Fibroblast of the aortic adventitia (primary cell): Measurements from ENCODE around the gene RBPJL. TPM values are rescaled to one million over a fixed set of nuclear protein-coding genes. Genes with fewer than 3 reads are reported as not detected.
A peak's percentile ranks its signal among the peaks of the same experiment; 100 is the strongest.
"Not testable (repeated sequence)": the region's sequence is repeated elsewhere in the genome, so short reads cannot be mapped to it uniquely, and the experiment has no call there.

Experiments
- DNase-seq: peaks from one replicate; pipeline ENCODE4 v3.0.0-alpha.2; 2010; ENCODE audit warnings: low read depth
- H3K4me3 ChIP-seq: 2 replicates; pipeline ENCODE4 v1.5.1; 2011; ENCODE audit warnings: low read depth, mild to moderate bottlenecking, control low read depth, low read length, moderate library complexity
- total RNA-seq: library from RNA; depleted of rRNA; stranded (reverse); fragments of >200 nt; gene quantifications from 2 replicates; pipeline ENCODE4 v1.2.3, GENCODE V29; 2012; ENCODE audit warnings: low replicate concordance
- TF ChIP-seq, protein P1 (sequence below): IDR thresholded peaks from 2 replicates; pipeline ENCODE4 v1.5.1; 2011; ENCODE audit warnings: mild to moderate bottlenecking, low read length, control low read depth, inconsistent platforms; ENCODE audit not compliant: insufficient read depth

RBPJL gene
- total RNA-seq, 1 donor = not detected

DNA sequence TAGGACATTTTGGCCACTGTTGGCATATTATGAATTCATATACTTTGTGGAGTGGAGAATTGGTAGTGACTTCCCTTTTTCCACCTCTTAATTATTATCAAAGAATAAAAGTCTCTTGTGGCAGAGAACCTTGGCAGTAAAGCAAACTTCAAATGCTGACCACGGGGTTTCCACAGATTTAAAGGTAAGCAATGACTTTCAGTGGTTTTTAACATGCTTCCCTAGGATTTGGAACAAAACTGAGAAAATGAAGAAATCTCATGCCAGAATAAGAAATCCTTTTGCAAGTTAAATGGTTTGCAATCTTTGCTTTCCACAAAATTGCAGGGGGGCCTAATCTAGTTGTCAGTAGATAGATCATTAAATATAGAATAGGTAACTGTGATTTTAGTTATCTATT, 43.6 kb downstream of the RBPJL start:
- H3K4me3 ChIP-seq = no peak overlapping the region
- DNase-seq = peak; percentile 23
- TF ChIP-seq, protein P1, sequence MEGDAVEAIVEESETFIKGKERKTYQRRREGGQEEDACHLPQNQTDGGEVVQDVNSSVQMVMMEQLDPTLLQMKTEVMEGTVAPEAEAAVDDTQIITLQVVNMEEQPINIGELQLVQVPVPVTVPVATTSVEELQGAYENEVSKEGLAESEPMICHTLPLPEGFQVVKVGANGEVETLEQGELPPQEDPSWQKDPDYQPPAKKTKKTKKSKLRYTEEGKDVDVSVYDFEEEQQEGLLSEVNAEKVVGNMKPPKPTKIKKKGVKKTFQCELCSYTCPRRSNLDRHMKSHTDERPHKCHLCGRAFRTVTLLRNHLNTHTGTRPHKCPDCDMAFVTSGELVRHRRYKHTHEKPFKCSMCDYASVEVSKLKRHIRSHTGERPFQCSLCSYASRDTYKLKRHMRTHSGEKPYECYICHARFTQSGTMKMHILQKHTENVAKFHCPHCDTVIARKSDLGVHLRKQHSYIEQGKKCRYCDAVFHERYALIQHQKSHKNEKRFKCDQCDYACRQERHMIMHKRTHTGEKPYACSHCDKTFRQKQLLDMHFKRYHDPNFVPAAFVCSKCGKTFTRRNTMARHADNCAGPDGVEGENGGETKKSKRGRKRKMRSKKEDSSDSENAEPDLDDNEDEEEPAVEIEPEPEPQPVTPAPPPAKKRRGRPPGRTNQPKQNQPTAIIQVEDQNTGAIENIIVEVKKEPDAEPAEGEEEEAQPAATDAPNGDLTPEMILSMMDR = no peak

DNA sequence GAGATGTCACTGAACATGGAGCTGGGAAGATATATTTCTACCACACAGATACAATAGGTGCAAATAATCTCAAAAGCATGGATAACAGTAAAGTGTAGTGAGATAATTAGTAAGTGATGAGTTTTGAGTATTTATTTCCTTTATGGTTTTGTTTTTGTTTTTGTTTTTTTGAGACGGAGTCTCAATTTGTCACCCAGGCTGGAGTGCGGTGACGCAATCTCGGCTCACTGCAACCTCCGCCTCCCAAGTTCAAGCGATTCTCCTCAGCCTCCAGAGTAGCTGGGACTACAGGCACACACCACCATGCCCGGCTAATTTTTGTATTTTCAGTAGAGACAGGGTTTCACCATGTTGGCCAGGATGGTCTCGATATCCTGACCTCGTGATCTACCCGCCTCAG, 44.2 kb downstream of the RBPJL start:
- H3K4me3 ChIP-seq, DNase-seq: not testable (repeated sequence)

DNA sequence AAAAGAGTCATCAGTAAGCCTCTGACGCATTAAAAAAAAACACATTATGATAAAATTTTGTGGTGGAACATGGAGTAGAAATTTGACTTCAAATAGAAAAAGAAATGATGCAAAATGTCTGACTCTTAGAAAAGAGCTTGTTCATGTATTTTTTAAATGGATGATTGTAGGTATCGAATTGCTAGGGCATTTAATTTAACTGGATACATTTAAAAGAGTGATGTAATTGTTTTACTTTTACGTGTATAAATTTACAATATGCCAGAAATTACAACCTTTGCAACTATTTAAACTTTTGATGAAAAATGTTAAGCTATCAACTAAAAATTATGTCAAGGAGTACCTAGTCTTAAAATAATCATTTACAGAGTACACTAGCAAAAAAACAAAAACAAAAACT, 46.1 kb downstream of the RBPJL start:
- TF ChIP-seq, protein P1 = no peak
- no peak for DNase-seq

DNA sequence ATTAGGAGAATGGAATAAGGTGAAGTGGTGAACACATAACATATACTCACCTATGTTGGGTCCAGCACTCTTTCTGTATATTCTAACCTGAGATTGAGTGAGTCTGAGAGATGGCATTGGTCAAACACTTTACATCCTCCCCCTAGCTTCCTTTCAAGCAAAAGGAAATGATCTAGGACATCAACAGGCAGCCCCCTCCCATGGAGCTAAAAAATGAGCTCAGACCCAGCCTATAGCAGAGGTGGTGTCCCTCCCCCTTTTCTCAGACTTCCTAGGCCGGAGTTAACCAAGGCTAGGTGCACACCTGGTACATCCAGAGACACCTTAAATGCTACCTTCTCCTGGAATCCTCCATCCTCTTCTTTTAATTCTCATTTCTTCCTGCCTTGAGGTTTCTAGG, 47.1 kb downstream of the RBPJL start:
- no peak for DNase-seq
- TF ChIP-seq, protein P1 = no peak
- no peak overlapping the region for H3K4me3 ChIP-seq

More for the DNA sequence above, 46.1 kb downstream of the RBPJL start:
- no peak overlapping the region for H3K4me3 ChIP-seq

DNA sequence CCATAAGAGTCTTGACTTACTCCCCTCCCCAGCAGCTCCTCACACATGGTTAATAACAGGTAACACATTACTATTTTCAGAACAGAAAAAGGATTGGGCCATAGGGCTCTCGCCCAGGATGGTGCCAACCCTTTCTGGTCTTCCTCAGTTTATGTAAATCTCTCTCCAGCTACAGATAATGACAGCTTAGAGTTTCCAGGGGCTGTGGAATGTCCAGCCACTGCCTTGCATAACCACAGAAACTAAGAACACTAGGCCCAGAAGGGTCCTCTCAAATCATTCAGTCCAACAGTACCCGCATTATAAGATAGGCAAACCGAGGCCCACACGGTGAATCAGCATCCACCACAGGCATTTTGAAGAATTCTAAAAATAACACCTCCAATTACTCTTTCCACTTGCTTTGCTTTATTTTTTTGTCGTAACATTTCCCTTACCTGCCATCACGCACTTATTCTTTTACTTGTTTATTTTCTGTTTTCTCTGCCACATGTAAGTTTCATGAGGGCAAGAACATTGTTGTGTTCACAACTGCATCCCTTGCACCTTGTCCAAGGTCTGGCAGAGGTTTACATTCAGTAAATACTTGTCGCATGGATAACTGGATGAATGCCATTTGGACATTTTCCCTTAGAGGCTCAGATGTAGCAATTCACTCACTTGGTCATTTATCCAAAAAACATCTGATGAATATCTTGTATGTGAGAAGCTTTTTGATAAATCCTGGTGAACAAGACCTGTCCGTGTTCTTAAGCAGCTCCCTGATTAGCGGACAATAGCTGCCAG, 48.0 kb downstream of the RBPJL start:
- H3K4me3 ChIP-seq = no peak overlapping the region
- DNase-seq = peak; percentile 53
- TF ChIP-seq, protein P1 = no peak

DNA sequence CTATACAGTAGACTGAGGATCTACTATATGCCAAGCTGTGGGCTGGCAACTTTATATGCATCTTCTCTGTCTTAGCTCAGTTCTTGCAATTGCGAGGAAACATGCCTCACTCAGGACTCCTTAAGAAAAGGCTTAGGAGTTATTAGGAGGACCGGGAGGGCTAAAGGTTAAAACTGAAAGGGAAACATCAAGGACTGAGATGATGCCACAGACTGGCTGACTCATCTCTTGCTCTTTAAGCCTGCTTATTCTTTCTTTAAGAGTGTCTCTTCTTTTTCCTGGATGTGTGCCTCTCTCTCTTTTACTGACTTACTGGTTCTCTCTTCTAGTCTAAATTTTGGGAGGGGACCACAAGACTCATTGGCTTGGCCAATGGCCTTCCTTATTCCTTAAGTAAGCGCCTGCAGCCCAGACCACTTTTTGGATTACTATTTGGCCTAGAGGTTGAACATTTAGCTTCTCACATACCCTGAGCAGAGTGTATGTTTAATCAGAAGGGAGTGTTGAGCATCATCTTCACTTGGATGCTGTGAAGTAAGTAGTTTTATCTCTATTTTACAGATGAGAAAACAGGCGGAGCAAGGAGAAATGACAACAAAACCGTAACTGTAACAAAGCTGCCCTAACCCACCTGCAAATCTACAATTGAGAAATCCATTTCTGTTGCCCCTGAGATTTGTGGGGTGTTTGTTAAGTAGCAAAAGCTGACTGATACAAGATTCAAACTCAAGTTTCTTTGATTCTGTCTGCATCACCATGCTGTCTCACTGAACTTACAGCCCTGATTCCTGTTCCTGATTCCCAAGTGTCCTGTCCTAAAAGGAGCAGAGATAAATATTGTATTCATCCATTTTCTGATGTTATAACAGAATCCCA, 48.8 kb downstream of the RBPJL start:
- TF ChIP-seq, protein P1 = no peak
- DNase-seq = peak; percentile 66
- no peak overlapping the region for H3K4me3 ChIP-seq

DNA sequence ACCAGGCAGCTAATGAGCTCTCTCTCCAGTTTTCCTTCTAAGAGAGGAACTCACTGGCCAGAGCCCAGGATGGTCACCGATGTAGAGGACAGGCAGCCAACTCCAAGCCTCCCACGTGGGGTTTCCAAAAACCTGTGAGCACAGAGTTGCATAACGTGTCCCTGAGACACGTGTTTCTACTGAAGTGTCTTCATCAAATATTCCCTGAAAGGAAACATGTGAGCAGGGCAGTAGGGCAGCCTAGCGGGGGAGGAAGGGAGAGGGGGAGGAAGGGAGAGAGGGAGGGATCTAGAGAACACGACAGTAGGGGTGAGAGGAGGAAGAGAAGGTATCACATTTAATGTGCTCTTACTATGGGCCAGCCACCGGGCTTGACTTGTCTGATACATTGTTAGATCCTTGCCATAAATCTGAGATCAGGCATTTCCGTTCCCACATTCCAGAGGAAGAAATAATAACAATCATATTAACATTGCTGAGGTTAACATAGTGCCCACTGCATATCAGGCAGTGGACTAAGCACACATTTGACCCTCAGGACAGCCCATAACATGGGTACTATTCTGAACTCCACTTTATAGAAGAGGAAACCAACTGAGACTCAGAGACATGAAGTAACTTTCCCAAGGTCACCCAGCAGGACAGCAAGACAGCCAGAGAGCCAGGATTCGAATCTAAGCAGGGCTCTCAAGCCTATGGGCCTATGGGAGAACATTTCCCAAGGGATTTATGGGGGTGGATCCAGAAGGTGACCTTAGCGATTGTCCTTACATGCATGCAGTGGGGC, 51.8 kb downstream of the RBPJL start:
- TF ChIP-seq, protein P1 = no peak
- DNase-seq = peak; percentile 84
- no peak overlapping the region for H3K4me3 ChIP-seq
